Panc1 (cell line): ENCODE results near the gene MTHFR.

Source experiments
- POLR2AphosphoS5 ChIP-seq: IDR thresholded peaks from 2 replicates; pipeline ENCODE4 v1.6.1; 2012; ENCODE audit warnings: mild to moderate bottlenecking, low read depth, low read length, moderate library complexity
- TCF7L2 ChIP-seq: IDR thresholded peaks from 2 replicates; pipeline ENCODE4 v1.6.1; 2011; ENCODE audit warnings: mild to moderate bottlenecking, low read depth, low read length, inconsistent platforms

GRCh38 chr1:11787804-11788436 lies 17.8 kb downstream of the MTHFR start:
- TF ChIP-seq POLR2AphosphoS5 (no peak), TCF7L2 (no peak)
